HG02642 (cell line): ENCODE measurements around the gene EFCAB6.

Source experiments
- ATAC-seq: cut with Tn5 transposase; IDR thresholded peaks from one replicate; pipeline ENCODE4 v1.9.1; 2021; ENCODE audit warnings: mild to moderate bottlenecking; ENCODE audit not compliant: unreplicated experiment, poor library complexity

Gene EFCAB6

GRCh38 chr22:43539572-43540528 lies 272.3 kb downstream of the EFCAB6 start:
- ATAC-seq: no peak

GRCh38 chr22:43537019-43537585 lies 275.0 kb downstream of the EFCAB6 start:
- no peak for ATAC-seq

- ATAC-seq: no peak
These were observed 276.4 kb downstream of the EFCAB6 start for GRCh38 chr22:43535741-43536140.

- ATAC-seq: no peak
These were observed 276.8 kb downstream of the EFCAB6 start for GRCh38 chr22:43535336-43535735.

GRCh38 chr22:43534916-43535315 lies 277.2 kb downstream of the EFCAB6 start:
- ATAC-seq: no peak

GRCh38 chr22:43533656-43534428 lies 278.3 kb downstream of the EFCAB6 start:
- ATAC-seq: no peak

- ATAC-seq: no peak
These were observed 279.0 kb downstream of the EFCAB6 start for GRCh38 chr22:43533156-43533530.

- no peak for ATAC-seq
These were observed 279.6 kb downstream of the EFCAB6 start for GRCh38 chr22:43532301-43533155.

- ATAC-seq: no peak
These were observed 280.5 kb downstream of the EFCAB6 start for GRCh38 chr22:43531651-43532050.

GRCh38 chr22:43530349-43531201 lies 281.5 kb downstream of the EFCAB6 start:
- ATAC-seq: no peak

GRCh38 chr22:43529934-43530333 lies 282.2 kb downstream of the EFCAB6 start:
- ATAC-seq: no peak

- no peak for ATAC-seq
These were observed 282.6 kb downstream of the EFCAB6 start for GRCh38 chr22:43529461-43529860.

- no peak for ATAC-seq
These were observed 283.3 kb downstream of the EFCAB6 start for GRCh38 chr22:43528601-43529360.

GRCh38 chr22:43526946-43527345 lies 285.2 kb downstream of the EFCAB6 start:
- no peak for ATAC-seq

GRCh38 chr22:43526117-43526655 lies 285.9 kb downstream of the EFCAB6 start:
- no peak for ATAC-seq

- no peak for ATAC-seq
These were observed 290.4 kb downstream of the EFCAB6 start for GRCh38 chr22:43521716-43522115.

- no peak for ATAC-seq
These were observed 291.5 kb downstream of the EFCAB6 start for GRCh38 chr22:43520632-43521039.

- no peak for ATAC-seq
These were observed 295.0 kb downstream of the EFCAB6 start for GRCh38 chr22:43516996-43517635.
